Measurements from ENCODE around the gene MYDGF.

The MYDGF gene

GRCh38 chr19:4676955-4677731, 7.0 kb upstream of the MYDGF start:
- DNase-seq (ENCODE audit: low read depth in 1 of 2, low spot score in 1 of 2), result no peak

DNA sequence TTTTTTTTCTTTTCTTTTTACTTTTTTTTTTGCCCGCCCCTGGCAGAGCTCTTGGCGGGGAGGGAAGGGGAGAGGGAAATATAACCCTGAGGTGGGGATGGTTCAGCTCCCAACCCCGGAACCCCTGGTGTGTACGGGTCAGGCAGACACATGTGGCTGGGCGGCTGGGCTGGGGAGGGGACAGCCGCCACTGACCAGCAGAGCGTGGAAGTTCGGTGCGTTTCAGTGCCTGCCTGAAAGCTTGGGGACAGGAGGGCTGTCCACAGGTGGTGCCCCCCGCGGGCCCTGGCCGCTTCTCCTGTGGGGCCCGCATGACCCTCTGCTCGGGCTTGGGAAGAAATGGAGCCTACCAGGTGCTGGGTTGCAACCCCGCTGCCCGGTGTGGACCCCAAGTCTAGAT, 5.2 kb upstream of the MYDGF start:
- no peak for DNase-seq (ENCODE audit: low read depth in 1 of 2, low spot score in 1 of 2)

DNA sequence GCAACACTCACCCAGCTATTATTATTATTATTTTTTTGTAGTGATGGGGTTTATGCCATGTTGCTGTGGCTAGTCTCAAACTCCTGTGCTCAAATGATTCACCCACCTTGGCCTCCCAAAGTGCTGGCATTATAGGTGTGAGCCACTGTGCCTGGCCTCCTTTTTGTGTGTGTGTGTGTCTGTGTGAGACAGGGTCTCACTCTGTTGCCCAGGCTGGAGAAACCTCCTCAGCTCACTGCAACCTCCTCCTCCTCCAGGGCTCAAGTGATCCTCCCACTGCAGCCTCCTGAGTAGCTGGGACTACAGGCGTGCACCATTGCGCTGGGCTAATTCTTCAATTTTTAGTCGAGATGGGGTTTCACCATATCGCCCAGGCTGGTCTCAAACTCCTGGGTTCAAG, 3.6 kb upstream of the MYDGF start:
- DNase-seq (ENCODE audit: low read depth in 1 of 2, low spot score in 1 of 2), result no peak

DNA sequence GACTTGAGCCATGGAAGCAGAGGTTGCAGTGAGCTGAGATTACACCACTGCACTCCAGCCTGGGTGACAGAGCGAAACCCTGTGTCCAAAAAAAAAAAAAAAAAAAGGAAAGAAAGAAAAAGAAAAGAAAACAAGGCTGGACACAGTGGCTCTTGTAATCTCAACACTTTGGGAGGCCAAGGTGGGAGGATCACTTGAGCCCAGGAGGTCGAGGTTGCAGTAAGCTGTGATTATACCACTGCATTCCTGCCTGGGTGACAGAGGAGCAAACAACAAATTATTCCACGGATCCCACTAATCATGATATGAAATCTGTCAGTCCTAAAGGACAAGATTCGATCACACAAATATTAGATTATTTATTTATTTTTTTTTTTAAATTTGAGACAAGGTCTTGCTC, 3.1 kb upstream of the MYDGF start:
- no peak for DNase-seq (ENCODE audit: low read depth in 1 of 2, low spot score in 1 of 2)

DNA sequence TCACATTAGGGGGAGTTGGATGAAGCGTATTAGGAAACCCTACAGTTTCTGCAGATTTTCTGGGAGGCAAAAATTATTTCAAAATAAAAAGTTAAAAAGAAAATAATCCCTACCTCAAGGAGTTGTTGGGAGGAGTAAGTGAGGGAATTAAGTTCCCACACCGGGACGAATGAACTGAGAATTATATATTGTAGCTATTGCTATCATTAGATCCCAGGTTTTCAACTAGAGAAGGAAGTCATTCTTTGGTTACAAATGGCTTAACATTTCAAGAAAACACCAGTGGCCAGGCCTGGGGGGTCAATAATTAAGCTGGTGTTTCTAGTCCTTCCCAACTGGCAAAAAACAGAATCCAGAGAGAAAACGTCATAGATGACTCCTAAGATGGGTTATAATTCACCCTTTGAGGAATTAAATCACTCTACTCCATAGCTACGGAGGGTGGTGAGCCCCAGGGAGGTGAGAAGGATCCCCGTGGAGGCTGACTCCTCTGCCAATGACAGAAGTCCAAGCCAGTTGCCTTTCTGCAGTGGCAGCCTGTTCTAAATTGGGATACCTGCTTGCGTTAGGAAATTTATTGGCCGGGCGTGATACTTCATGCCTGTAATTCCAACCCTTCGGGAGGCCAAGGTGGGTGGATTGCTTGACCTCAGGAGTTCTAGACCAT, 1.2 kb upstream of the MYDGF start:
- no peak for DNase-seq (ENCODE audit: low read depth in 1 of 2, low spot score in 1 of 2)

- DNase-seq (ENCODE audit: low read depth in 1 of 2, low spot score in 1 of 2), result no peak
These were observed 5.5 kb downstream of the MYDGF start for GRCh38 chr19:4664642-4665041.

- no peak for DNase-seq (ENCODE audit: low read depth in 1 of 2, low spot score in 1 of 2)
These were observed 7.3 kb downstream of the MYDGF start for GRCh38 chr19:4662812-4663211.

- no peak for DNase-seq (ENCODE audit: low read depth in 1 of 2, low spot score in 1 of 2)
These were observed 8.0 kb downstream of the MYDGF start for GRCh38 chr19:4662020-4662695.

GRCh38 chr19:4660993-4661392, 9.1 kb downstream of the MYDGF start:
- DNase-seq (ENCODE audit: low read depth in 1 of 2, low spot score in 1 of 2), result no peak

DNA sequence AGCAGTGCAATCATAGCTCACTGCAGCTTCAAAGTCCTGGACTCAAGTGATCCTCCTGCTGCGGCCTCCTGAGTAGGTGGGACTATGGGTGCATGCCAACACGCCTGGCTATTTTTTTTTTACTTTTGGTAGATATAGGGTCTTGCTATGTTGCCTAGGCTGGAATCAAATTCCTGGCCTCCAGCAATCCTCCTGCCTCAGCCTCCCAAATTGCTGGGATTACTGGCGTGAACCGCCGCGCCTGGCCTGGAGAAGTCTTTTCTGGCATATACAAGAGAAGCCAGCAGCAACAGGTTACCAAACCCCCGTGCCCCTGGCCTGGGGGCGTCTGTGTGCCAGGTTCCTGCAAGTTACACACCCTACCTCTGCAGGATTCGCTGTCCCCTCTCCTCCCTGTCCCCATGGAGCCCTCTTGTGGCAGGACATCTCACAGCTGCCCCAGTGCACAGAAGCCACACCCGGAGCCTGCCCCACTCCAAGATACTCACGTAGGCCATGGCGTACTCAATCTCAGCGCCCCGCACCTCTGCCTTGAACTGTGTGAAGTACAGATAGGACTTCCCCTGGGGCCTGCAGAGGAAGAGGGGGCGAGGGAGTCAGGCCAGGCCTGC, 9.9 kb downstream of the MYDGF start:
- no peak for DNase-seq (ENCODE audit: low read depth in 1 of 2, low spot score in 1 of 2)

DNA sequence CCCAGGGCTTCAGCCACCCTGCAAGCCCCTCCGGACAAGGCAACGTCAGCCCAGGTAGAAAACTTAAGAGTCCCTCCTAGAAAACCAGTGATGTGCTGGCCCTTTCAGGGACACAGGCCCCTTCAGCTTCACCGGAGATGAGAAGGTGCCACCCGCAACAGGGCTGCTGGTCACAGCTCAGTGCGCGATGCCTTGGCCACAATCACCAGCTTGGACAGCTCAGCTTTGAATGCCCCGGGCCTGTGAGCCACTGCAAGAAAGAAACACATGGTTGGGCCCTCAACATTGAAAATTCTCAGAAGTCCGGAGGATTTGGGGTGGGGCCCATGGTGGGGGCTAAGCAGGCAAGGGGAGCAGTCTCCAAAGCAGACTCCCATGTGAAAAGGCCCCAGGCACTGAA, 12.3 kb downstream of the MYDGF start:
- no peak for DNase-seq (ENCODE audit: low read depth in 1 of 2, low spot score in 1 of 2)

DNA sequence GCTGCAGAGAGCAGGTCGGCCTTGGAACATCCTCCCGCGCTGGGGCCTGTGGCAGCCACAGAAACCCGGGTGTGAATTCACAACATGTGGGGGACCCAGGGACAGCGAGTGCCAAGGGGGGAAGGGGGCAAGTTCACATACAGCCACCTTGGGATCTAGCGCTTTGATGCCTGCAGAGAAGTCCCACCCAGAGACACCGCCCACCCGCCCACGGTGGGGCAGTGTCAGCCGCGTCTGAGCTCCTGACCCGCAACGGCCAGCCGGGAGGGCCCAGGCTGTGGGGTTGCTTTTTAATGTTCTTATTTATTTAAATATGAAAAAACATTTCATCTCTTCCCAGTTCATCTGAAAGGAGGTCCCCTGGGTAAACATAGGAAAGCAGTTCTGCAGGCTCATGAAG, 12.9 kb downstream of the MYDGF start:
- no peak for DNase-seq (ENCODE audit: low read depth in 1 of 2, low spot score in 1 of 2)

DNA sequence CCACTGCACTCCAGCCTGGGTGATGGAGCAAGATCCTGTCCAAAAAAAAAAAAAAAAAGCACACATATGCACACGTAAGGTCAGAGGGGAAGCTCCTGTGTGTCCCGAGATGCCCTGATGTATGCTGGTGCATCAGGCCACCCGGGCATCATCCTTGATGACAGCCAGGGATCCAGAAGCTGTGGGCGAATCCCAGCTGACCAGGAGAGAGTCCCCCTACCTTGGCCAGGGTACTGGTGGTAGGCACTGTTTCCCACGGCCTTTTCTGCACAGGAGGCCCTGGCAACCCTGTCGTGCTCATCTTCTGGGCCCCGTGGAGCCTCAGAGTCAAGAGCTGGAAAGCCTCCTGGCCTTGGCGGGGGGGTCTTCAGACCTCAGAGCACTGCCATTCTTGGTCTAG, 14.0 kb downstream of the MYDGF start:
- no peak for DNase-seq (ENCODE audit: low read depth in 1 of 2, low spot score in 1 of 2)

DNA sequence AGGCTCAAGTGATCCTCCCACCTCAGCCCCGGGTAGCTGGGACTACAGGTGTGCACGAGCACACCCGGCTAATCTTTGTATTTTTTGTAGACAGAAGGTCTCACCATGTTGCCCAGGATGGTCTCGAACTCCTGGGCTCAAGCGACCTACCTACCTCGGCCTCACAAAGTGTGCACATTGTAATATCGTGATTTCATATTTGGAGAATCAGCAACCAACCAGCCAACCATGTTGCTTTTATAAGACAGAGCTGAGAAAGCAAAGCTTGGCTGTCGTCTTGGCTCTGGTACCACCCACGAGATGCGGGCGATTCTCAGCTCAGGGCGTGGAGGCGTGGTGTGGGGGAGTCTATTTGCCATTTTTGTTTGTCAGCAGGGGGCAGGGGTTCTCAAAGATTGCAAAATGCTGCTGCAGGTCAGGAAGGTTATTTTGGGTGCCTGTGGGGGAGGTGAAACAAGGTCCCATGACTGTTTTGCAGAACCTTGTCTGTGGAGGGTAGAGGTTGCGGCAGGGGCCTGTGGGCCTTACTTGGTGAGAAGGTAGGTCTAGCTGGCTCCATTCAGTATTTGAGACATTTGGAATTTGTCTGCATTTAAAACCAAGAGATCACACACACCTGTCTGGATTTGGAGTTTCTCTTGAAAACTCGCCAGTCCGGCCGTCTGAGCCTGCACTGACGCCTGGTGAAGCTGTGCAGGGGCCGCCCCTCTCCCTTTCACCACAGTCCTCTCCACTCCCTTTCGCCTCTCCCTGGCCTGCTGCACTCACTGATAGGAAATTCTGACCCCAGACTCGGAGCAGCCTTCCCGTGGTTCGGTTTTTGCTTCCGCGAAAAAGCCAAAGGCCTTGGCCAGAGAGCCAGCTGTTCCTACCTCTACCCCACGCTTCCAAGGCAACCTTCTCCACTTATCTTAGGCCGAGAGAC, 15.4 kb downstream of the MYDGF start:
- no peak for DNase-seq (ENCODE audit: low read depth in 1 of 2, low spot score in 1 of 2)

DNA sequence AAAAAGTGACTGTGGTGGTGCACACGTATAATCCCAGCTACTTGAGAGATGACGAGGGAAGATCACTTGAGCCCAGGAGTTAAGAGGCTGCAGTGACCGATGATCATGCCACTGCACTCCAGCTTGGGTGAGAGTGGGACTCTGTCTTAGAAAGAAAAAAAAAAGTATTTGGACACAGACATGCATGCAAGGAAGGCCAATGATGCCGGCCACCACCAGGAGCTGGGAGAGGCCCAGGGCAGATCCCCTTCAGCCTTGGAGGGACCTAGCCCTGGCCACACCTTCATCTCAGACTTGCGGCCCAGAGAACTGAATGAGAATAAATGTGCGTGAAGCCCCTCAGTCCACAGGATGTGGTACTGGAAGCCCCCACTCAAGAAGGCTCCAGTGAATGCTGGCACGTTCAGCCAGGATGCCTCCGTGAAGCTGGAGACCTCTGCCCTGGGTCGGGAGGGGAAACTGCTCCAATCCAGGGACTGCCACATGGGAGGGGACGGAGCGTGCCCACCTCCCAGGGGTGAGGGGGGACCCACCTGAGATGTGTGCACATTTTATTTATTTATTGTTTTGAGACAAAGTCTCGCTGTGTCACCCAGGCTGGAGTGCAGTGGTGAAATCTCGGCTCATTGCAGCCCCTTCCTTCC, 16.2 kb downstream of the MYDGF start:
- no peak for DNase-seq (ENCODE audit: low read depth in 1 of 2, low spot score in 1 of 2)

- no peak for DNase-seq (ENCODE audit: low read depth in 1 of 2, low spot score in 1 of 2)
These were observed 18.1 kb downstream of the MYDGF start for GRCh38 chr19:4652075-4652474.

- DNase-seq (ENCODE audit: low read depth in 1 of 2, low spot score in 1 of 2), result no peak
These were observed 20.0 kb downstream of the MYDGF start for GRCh38 chr19:4650159-4650558.

DNA sequence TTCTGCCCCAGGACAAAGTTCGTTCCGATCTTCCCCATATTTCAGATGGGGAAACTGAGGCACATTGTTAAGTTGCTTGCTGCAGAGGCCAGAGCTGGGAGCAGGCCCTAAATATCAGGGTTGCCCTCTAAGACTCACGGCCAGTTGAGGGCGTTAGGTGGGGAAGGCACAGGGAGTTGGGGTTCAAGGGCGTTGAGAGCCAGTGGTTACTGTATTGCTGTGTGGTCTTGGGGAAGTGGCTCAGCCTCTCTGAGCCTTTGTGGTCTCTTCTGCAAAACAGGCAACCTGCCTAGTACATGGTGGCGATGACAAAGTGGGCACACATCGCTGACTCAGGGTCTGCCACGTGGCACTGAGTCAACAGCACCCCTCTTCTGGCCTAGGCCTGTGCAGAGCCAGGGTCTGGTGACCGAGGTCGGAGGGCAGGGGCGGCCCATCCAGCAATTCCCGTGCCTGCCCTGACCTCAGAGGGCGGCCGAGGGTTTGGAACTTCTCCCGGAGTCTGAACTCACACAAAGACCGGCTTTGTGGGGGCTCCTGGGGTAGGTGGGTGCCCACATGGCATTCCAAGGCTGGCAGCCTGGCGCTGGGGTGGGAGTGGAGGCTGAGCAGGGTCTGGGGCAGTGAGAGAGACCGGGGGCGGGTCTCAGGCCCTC, 20.6 kb downstream of the MYDGF start:
- no peak for DNase-seq (ENCODE audit: low read depth in 1 of 2, low spot score in 1 of 2)

- DNase-seq (ENCODE audit: low read depth in 1 of 2, low spot score in 1 of 2), result no peak
These were observed 22.2 kb downstream of the MYDGF start for GRCh38 chr19:4647676-4648644.

All from activated T-helper 1 cell treated with anti-CD3 and anti-CD28 coated beads, Interleukin-2, amount 50 U/mL, for 16 hours (primary cell).